ENCODE results near the gene SORL1.
"Not testable (repeated sequence)": the region's sequence is repeated elsewhere in the genome, so short reads cannot be mapped to it uniquely, and the experiment has no call there.

SORL1 gene

DNA sequence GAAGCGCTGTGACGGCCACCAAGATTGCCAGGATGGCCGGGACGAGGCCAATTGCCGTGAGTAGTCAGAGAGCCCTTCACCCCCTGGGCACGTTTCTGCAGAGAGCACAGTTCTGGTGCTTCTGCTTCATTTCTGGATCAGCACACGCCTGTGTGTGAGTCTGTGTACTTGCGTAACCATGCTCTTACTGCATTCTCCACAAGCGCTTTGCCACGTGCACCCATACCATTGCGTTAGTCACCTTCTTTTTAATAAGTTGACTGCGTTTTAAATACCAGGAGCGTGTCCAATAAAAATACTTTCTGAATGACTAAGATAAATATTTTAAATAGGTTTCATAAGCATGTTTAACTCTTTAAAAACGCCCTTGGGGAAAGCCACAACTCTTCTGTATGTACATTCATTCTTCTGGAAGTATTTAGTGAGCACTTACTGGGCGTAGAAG lies 143.6 kb downstream of the SORL1 start:
- no peak for DNase-seq

DNA sequence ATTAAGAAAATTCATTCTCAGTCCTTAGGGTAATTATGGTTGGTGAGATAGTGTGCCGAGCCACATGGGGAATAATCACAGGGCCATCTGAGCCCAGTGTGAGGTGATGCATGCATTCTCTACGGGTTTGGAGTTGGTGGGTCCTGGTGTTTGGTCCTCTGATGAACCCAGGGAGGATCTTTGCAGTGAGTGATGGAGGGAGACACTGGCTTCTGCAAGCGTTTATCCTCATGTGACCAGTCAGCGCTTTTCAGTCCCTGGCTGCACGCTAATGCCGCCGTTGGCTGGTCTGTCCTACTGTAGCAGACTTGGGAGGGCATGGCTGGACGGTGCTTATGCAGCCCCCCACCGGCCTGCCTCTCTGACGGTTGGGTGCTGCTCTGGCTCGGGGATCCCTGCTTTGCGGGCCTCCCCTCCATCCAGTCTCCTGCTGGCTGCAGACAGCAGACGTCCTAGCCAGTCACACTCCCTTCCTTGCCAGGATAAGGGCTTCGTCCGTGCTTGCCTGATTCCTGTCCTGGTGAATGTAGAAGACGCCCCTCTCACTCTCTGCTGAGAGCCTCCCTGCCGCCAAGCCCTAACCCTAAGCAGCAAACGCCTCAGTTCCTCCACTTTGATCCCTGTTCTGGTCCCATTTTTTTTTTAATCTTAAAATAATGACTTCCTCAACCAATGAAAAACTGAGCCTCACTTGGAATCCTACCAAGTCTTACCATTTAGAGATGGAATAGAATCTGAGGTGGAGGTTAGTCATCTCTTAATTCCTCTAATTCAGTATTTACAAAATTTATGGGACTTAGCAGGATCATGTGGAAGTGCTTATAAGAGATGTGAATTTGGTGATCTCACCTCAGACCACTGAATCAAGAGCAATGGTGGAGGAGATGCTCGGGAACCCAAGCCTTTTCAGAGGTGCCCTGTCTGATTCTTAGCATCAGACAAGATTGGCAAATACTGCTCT lies 144.4 kb downstream of the SORL1 start:
- DNase-seq = no peak

DNA sequence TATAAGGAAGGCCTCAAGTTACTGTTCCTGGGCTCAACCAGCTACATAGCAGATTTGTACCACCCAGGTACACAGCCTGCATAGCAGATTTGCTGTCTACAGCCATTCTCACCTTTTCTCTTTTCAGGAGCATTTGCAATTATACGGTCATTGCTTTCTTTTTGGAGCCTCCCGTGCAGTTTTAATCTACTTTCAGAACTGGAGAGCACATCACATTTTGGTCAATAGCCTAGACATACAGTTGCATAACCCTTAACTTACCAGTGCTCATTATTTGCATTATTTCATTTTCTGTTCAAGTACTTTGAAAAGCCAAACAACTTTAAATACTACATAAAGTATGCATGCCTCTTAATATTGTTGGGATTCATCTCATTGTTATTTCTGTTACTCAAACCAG lies 151.2 kb downstream of the SORL1 start:
- DNase-seq = no peak

DNA sequence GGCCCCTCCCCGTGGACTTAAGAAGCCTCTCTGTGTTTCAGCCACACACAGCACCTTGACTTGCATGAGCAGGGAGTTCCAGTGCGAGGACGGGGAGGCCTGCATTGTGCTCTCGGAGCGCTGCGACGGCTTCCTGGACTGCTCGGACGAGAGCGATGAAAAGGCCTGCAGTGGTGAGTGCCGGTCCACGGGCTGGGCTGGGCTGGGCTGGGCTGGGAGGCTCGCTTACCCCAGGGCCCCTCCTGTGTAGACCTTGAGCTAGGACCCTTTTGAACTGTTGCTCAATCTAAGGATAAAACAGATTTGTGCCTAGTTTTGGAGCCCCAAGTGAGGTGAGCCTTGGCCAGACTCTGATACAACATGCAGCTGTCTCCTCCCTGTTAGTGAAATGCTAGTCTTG lies 152.0 kb downstream of the SORL1 start:
- no peak for DNase-seq

DNA sequence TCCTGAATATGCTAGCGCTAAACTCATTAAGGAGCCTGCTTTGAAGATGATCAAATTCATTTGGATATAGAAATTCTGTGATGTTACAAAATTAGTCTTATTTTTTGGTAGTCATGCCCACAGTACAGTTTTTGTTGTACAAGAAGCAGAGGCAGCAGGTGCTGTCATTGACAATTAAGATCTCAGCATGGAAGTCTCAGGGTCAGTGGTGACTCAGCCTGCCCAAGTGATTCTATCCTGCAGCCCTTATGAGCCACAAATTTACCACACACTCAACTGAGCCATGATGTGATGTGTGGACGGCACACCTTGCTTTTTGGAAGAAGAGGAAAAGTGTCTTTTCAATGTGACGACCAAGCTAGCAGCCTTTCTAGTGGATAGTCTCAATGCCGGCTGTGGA lies 154.2 kb downstream of the SORL1 start:
- no peak for DNase-seq

DNA sequence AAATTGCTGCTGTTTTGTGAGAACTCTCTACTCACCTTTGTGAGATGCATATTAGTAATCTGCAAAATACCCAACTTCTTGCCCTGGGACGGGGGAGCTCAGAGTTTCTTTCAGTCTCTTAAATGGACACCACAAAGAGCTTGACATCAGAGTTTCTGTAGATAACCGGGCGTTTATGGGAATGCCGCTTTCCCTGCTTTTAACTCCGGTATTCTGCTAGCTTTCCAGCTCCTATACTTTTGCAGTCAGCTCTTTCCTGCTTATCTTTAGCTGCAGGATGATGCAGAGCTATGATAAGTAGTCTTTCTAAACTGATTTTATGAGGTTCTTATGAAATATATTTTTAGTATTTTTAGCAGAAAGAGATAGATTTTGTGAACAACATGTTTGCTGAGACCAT lies 155.2 kb downstream of the SORL1 start:
- no peak for DNase-seq

DNA sequence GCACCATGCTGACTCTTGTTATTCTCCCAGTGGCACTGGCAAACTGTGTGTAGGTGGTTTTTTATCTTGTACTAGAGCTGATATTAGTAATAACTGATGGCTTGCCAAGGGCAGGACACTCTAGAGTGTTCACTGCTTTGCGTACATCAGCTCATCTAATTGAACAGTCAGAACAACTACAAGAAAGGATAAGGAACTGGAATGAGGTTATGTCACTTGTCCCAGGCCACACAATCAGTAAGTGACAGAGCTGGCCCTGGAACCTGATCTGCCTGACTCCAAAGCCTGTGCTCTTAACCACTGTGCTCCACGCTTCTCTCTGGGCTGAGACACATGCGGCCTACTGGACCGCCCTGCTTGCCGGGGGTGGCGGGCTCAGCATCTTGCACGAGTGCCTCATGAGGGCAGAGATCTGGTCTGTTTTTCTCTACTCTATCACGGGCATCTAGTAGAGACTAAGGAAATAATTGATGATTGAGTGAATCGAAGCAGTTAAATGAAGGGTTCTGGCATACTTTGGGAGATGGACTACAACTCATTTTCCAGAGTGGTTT lies 156.5 kb downstream of the SORL1 start:
- DNase-seq = no peak

DNA sequence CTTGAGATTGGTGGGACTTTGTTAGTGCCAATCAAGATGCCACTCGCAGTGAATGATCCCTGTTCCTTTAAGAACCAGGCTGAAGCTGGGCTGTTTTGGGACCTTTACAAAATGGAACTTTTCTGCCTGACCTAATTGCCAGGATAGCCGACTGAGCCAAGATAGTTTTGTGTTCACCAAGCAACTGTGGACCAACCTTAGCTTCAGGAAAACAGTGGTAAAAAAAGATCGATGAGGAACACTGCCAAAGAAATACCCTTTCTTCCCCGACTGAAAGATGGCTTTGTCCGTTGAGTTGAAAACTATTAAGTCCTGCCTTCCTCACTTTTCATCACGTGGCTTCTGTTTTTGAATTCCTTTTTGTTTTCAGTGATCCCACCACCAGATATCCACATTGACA lies 158.6 kb downstream of the SORL1 start:
- DNase-seq = no peak

DNA sequence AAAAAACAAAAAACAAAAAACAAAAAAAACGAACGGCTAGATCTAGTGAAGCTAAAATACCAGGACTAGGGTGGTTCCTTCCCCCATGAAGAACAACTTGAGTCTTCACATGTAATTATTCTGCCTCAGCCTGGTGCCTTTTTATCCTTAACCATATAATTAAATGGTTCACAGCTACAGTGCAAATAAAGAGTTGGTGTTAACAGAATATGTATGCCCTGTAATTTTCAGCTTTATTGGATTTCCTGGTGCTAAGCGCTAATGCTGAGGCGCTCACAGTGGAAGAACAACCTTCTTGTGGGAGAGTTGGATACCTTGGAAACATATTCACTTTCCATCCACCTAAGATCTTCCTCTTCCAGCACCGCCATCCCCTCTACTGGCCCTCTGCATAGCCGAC lies 159.1 kb downstream of the SORL1 start:
- no peak for DNase-seq

DNA sequence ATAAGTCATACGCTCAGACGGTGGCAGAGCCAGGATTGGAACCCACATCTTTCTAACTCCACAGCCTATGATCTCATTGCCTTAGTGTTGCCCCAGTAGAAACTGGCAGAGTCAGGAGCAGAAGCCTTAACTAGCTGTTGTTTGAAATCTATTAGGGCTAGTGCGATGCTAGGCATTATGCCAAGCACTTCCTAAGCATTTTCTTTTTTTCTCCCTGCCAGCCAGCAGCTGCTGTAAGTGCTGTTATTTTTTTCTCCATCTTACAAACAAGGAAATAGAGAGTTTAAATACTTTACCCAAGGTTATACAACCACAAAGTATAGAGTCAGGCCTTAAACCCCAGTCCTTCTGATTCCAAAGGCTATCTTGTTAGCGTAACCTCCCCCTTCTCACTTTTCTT lies 161.6 kb downstream of the SORL1 start:
- DNase-seq = no peak

DNA sequence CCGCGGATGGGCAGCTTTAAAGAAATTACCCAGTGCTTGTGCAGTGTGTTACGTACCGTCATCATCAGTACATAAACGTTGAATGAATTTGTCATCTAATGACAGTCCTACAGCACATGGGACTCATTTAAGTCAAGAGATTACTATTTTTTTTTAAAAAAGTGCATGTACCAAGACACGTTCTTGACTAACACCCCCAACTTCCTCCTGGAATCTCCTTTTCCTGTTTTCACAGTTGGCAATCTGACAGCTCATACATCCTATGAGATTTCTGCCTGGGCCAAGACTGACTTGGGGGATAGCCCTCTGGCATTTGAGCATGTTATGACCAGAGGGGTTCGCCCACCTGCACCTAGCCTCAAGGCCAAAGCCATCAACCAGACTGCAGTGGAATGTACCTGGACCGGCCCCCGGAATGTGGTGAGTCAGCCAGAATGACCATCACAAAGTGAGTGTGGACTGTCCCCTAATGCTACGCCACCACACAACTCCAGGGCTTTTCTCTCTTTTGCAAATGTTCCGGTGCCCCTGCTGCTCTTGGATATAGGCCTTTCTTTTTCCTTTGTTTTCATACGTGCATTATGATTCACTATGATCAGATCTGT lies 162.6 kb downstream of the SORL1 start:
- no peak for DNase-seq

DNA sequence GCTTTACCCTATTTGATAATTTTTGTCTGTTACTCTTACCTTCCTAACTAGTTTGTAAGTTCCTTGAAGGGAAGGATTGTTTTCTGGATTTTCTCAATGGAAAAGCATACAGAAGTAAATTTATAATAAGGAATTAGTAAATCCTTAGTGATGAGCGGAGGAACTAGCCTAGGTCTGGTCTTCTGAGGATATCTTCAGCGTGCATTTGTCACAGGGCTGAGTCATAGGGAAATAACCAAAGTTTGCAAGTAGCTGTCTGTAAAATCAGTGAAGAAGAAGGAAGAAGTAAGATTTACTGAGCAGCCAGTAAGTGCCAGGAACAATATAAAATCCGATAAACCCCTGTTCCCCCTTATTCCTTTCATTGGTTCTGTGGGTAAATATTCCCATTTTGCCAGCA lies 163.4 kb downstream of the SORL1 start:
- no peak for DNase-seq

DNA sequence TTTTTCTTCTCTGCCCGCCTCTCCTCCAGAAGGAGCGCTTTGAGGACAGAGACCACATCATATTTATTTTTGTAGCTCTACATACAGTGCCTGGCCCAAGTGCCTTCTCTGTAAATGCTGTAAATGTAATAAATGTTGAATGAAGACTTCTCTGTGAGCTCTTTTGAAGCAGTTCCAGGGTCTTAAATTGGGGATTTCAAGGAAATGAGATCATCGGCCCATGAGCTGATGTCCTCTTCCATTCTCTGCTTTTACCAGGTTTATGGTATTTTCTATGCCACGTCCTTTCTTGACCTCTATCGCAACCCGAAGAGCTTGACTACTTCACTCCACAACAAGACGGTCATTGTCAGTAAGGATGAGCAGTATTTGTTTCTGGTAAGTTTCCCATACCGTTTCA lies 166.4 kb downstream of the SORL1 start:
- DNase-seq = no peak

DNA sequence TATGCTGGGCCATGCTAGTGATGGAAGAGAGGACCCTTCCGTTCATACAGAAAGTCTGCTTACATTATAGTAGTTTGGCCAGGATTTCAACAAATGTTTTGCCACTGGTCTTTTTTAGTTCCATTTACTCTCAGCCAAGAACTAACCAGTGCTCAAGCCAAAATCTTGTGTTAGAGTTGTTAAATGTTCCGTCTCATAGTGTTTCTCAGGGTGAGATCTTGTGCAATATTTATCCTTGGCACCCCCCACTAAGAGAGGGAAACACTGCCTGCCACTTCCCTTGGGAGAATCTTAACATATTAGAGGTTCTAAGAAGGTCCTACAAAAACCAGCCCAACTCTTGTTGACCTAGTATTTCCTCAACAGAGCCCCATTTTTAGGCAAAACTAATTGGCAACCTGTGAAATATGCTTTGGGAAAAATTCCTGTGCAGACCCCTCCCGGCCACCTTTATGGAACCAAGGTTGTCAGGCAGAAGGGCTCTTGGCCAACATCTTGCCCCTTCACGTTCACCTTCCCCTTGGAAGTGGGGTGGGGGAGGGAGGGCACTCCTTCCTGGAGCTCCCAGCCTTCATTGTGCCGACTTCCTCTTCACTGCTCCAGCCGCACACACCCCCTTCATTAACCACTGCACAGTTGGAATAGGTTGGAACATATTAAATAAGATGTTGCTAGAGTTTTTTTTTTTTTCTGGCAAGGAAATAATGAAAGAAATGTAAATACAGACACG lies 173.8 kb downstream of the SORL1 start:
- DNase-seq = no peak

DNA sequence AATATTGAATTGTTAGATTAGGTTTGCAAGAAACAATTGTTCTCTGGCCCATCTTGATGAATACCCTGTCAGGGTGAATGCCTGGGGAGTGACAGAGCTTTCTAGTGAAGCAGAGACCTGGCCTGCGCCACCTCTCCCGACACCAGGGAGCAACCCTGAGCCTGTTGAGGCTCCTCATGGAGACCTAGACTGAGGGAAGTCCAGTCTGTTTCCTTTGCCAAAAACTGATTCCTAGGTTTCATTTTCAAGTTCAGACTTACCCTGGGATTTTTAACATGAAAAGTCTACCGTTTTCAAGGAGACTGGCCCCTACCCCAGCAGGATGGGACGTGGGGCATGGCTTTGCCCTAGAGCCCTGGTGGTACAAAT lies 174.4 kb downstream of the SORL1 start:
- DNase-seq = no peak

DNA sequence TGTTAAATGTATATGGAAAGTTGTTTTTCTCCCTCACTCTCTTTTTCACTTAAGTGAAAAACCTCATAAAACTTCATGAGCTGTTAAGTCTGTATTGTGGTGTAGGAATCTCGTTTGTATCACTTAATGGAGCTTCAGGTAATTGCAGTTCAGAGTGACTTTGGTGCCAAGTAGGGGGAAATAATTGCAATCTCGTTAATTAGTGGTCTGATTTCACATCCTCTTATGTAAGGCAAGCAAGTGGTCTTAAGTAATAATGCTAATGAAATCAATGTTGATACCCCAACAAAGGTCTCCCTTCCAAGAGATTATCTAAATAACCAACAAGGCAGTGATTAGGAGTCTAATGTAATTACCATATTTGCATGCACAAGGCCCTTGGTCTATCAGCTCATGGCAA lies 174.9 kb downstream of the SORL1 start:
- no peak for DNase-seq

DNA sequence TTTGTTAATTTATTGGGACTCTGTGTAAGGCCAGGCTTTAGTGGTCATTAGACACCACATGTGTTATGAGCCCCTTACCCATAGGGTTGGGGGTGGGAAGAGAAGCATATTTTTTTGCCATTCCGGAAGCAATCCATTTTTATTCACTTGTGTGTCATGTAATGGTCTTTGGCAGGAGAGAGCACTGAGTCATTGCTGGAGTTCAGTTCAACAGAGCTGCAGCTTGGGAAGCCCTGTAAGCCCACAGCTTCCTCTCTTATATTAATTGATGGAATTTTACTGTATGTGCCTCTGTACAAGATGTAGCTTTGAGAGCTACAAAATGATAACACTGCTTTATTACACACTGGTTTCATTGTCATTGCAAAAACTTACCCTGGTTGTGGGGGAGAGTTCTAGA lies 177.9 kb downstream of the SORL1 start:
- no peak for DNase-seq

DNA sequence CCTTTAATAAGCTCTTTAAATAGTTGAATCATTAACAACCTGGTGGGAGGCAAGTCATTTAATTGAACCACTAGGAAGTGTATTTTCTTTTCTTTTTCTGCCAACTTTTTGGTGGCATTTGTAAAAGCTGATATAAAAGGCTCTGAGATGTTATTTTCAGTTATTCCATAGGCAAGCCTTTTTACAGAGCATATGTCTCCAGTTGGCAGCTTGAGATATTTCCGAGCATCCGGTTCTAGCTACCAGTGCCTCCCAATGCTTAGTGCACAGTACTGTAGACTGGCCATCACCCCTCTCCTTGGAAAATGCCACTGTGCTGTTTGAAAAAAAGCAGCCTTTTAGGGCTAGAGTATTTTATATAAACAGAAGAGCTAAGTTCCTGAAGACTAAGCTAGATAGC lies 179.3 kb downstream of the SORL1 start:
- DNase-seq = no peak

DNA sequence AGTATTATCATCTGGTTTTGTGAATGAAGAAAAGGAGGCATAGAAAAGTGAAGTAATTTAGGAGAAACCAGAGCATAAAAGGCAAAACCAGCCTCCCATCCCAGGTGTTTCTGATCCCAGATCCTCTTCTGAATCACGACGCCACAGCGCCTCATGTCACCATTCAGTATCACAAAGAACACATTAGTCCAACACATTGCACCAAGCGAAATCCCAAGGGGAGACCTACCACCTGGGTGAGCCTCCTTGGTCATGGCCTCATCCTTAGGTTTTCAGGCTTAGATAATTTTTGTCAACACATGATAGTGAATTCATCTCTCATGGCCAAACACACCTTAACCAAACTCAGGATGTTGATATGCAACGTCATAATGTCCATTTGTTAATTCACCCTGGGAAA lies 182.2 kb downstream of the SORL1 start:
- DNase-seq = no peak

DNA sequence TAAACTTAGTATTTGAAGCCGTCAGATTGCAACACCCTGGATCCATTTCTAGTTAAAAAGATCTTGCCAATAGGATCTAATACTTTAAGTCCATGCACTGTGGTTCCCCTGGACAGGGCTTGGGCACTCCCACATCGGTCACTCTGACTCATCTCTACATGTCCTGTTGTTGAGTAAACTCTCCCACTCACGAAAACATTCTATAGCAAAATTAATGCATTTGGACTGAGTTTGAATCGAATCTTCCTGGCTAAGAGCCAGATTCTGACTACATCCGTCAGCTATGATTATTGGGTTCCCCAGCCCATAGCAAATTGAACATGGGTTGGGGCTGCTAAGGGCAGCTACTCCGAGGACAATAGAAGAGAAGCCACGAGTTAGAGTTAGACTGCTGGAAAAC lies 182.8 kb downstream of the SORL1 start:
- DNase-seq = no peak

DNA sequence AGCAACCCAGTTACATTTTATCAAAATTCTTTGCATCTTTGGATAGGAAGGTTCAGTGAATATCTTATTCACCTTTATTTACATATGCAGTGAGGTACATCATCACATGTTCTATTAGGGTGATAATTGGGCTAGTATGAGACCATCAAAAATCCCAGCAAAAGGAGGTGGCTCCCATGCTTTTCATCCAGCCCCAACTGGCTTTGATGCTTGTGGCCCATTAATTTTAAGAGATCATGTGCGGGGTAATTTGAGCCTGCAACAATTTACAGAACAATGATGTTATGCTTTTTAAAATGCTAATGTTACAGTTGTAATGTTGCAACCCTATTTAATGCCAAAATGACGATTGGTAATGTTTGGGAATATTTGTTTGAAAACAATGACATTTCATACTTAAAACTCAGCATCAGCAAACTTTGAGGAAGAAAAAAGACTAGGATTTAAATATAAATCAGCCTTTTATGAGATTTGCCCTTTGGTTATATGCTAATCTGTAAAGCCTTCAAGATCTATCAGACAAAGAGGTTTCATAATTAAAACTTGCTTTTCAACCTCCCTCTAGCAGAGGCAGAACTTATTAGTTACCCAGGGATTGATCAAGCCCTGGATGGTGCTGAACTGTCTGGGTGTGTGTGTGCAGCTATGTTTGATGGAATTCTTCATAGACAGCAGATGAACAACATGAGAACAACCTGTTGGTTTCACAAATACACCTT lies 184.1 kb downstream of the SORL1 start:
- no peak for DNase-seq

DNA sequence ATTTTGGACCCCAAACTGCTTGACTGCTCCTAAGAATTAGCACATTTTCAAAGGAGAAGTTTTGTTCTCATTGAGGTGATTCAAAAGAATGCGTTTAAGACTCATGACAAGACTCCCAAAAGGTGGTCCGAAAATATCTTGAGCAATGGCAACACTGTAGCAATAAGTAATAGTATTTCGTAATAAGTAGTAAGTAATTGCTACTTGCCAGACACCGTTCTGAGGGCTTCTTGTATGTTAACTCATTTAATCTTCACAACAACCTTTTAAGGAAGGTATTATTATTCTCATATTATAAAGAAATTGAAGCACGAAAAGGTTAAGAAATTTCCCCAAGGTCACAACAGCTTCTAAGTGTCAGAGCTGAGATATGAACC lies 184.7 kb downstream of the SORL1 start:
- no peak for DNase-seq

DNA sequence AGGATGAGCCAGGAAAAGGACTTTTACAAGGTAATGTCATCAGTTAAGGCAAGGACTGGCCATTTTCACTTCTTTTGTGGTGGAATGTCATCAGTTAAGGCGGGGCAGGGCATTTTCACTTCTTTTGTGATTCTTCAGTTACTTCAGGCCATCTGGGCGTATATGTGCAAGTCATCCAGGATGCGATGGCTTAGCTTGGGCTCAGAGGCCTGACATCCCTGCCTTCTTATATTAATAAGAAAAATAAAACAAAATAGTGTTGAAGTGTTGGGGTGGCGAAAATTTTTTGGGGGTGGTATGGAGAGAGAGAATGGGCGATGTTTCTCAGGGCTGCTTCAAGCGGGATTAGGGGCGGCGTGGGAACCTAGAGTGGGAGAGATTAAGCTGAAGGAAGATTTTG lies 185.5 kb downstream of the SORL1 start:
- not testable (repeated sequence) for DNase-seq

Measured in stimulated activated CD4-positive, alpha-beta T cell treated with anti-CD3 and anti-CD28 coated beads, Interleukin-15, amount 100 ng/mL, for 24 hours (primary cell).